ENCODE measurements around the gene ZNF512B.

GRCh38 chr20:63958471-63958870, 11.3 kb downstream of the ZNF512B start:
- TF ChIP-seq CTCF (conservative IDR thresholded peaks at IDR 0.05; ENCODE audit: low read depth in 2 of 2) = no peak
- no peak for TF ChIP-seq EZH2phosphoT487 (IDR thresholded peaks at IDR 0.05; ENCODE audit: unreplicated experiment)
- TF ChIP-seq POLR2AphosphoS5 (IDR thresholded peaks at IDR 0.05; ENCODE audit: low read depth) = no peak
- no peak for TF ChIP-seq JUNB (IDR thresholded peaks at IDR 0.05; ENCODE audit: unreplicated experiment)
- TF ChIP-seq CREB1 (CRISPR knock-in tag; IDR thresholded peaks at IDR 0.05; ENCODE audit: low read depth) = no peak
- TF ChIP-seq EZH2 (IDR thresholded peaks at IDR 0.05; ENCODE audit: low read depth, unreplicated experiment) = no peak
- TF ChIP-seq ETS1 (IDR thresholded peaks at IDR 0.05) = no peak
- TF ChIP-seq REST (IDR thresholded peaks at IDR 0.05; ENCODE audit: unreplicated experiment) = no peak
- TF ChIP-seq ZNF114 (CRISPR knock-in tag; IDR thresholded peaks at IDR 0.05) = no peak
- TF ChIP-seq ZNF462 (CRISPR knock-in tag; IDR thresholded peaks at IDR 0.05) = no peak
- no peak for TF ChIP-seq NANOG (IDR thresholded peaks at IDR 0.05; ENCODE audit: borderline replicate concordance)
- no peak for TF ChIP-seq ZNF331 (CRISPR knock-in tag; IDR thresholded peaks at IDR 0.05; ENCODE audit: low read depth)
- no peak for TF ChIP-seq STAT1 (IDR thresholded peaks at IDR 0.05; ENCODE audit: unreplicated experiment)
